ENCODE measurements around the gene GH2.
"Not testable (repeated sequence)": the region's sequence is repeated elsewhere in the genome, so short reads cannot be mapped to it uniquely, and the experiment has no call there.

The GH2 gene

DNA sequence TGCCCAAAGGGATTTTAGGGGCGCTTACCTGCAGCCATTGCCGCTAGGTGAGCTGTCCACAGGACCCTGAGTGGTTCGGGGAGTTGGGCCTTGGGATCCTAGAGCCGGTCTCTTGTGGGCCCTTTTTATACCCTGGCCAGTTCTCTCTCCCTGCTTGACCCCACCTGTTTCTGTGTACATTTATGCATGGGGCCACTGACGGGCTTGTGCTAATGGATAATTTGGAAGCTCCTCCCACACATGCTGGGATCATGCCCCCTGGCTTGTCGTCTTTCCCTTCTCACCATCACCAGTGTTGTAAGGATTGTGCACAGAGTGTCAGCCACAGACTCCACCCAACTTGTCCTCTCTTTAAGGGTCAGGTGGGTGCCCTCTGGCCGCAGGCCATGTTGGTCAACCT lies 8.2 kb downstream of the GH2 start, which contains the start of gene CSH2:
Gene CSH2, minus strand, starts transcription at position 101 of the 400 bp plus-strand sequence. Its CDS starts 63 bp downstream, at position 38.
- not testable (repeated sequence) for DNase-seq

DNA sequence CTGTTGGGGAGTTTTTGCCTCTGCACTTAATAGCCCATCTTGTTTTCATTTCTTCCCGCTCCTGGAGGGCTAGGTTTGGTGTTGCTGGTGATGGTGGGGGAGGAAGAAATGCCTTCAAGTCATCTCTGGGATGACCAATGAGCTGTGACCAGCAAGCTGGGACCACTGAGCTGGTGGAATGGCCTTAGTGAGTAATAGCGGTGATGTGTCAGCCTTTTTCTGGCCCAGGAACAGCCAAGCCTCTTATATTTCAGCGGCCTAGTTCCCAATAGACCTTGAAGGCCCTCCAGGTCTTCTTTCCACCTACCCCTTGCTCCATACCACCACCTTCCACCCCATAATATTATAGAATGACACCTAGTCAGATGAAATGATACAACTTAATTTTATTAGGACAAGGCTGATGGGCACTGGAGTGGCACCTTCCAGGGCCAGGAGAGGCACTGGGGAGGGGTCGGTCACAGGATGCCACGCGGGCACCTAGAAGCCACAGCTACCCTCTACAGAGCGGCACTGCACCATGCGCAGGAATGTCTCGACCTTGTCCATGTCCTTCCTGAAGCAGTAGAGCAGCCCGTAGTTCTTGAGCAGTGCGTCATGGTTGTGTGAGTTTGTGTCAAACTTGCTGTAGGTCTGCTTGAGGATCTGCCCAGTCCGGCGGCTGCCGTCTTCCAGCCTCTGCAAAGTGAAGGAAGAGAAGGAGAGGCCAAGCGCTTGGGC lies 9.9 kb downstream of the GH2 start:
- DNase-seq, result not testable (repeated sequence)

DNA sequence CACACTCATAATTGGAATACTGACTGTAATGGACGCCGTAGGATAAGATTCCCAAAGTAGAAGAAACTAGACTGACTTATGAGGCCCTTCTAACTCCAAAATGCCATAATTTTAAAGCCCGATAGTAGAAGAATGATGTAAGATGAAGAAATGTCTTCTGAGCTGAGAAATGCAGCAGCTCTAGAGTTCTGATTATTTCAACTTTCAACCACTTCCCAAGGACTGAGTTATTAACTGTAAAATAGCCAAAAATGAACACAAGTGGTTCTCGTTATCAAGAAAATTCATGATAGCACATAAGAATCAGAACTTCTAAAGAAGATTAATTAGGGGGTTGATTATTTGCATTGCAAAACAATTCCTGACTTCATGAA lies 11.5 kb downstream of the GH2 start:
- DNase-seq, result not testable (repeated sequence)

DNA sequence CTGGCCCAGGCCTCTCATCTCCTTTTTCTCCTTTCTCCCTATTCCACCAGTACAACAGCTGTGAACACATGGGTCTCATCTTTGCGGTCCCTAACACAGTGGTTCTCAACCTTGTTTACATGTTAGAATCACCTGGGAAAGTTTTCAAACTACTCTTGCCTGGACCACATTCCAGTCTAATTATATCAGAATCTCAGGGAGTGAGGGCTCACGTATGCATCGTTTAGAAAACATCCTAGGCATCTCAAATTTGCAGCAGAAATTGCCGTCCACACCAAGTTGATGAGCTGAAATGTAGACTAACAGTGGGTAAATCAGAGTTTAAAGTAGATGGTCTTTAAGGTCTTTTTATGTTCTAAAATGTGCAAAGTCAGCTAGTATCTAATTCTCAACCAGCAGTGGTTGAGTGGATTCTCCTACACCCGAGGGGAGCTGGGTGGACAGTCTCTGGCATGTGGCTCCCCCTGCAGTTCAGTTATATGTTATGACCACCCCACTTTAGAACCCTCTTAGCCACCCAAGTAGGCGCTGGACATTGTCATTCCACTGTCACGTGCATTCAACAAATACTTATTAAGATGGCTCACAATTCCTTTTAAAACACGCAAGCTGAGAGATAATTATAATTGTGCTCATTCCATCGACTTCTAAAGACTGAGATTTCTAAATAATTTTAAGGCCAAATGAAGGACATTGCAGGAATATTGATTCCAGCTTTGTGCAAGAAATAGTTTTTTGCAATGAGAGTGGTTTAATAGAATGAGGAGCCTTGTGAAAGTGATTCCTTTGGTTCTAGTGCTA lies 12.1 kb downstream of the GH2 start:
- not testable (repeated sequence) for DNase-seq

DNA sequence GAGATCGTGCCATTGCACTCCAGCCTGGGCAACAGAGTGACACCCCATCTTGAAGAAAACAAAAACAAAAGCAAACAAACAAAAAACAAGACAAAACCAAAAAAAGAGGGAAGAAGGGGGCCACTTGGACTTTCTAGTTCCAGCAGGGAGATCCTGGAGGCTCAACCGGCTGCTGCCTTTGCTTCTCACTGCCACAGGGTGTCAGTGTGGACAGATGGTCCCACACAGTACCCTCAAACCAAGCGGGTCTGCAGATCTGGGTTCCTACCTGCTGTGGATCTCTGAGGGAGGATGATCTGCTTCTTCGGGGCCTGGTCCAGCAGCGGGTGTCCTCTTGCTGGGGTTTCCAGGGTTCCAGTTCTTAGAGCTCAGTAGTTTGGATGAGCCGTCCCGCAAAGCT lies 15.1 kb downstream of the GH2 start:
- DNase-seq, result not testable (repeated sequence)

DNA sequence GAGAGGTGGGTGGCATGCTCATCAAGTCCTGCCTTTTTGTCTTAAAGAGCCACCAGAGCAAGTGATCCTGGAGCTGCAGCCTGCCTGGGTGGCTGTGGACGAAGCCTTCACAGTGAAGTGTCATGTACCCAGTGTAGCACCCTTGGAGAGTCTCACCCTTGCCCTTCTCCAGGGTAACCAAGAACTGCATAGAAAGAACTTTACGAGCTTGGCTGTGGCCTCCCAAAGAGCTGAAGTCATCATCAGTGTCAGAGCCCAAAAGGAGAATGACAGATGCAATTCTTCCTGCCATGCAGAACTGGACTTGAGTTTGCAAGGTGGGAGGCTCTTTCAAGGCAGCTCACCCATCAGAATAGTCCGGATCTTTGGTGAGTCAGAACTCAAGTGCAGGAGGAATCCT lies 22.5 kb downstream of the GH2 start:
- DNase-seq, result no peak

DNA sequence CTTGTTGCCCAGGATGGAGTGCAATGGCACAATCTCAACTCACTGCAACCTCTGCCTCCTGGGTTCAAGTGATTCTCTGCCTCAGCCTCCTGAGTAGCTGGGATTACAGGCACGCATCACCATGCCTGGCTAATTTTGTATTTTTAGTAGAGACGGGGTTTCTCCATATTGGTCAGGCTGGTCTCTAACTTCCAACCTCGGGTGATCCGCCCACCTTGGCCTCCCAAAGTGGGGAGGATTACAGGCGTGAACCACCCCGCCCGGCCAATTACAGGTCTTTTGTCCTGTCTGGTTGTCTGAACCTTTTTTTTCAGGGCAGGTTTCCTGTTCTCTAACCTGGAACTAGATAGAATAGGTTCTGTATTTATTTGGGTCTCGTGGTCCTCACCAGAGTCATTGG lies 25.3 kb downstream of the GH2 start:
- DNase-seq, result not testable (repeated sequence)

DNA sequence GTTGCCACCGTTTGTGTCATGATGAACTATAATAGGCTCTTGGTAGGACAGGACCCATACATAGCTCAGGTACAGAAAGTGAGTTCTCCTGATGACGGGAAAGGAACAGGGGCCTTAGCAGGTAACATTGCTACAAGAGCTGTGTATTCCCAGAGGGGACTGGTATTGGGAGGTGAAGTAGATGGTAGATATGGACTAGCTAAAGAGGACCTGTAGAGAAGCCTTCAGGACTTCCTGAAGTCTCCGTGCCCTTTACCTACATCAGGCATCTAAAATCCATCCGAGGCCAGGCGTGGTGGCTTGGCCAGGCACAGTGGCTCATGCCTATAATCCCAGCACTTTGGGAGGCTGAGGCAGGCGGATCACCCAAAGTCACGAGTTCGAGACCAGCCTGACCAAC lies 26.6 kb downstream of the GH2 start:
- DNase-seq, result no peak

DNA sequence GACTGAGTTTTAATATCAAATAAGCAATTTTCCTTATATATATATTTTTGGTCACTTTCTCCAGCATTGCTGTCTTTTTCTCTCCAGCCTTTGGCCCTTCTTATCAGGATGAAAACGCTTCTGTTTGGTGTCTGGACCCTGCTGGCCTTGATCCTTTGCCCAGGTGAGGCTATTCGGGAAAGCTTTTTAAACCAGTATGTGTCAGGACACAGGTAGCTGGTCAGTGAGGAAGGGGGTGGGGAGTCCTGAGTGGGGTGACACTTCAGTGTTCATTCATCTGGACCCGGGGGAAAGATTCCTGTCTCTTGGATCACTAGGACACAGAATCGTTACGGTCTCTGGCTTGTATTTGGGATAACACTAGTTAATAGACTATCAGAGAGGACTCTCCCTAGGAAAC lies 27.0 kb downstream of the GH2 start:
- no peak for DNase-seq

DNA sequence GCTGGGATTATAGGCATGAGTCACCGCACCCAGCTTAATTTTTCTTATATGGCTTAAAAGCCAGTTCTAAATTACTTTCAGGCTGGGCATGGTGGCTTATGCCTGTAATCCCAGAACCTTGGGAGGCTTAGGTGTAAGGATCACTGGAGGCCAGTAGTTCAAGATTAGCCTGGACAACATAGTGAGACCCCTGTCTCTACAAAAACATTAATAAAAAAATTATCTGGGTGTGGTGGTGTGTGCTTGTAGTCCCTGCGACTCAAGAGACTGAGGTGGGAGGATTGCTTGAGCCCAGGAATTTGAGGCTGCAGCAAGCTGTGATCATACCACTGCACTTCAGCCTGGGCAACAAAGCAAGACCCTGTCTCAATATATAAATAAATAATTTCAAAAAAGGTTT lies 28.5 kb downstream of the GH2 start:
- DNase-seq, result no peak

DNA sequence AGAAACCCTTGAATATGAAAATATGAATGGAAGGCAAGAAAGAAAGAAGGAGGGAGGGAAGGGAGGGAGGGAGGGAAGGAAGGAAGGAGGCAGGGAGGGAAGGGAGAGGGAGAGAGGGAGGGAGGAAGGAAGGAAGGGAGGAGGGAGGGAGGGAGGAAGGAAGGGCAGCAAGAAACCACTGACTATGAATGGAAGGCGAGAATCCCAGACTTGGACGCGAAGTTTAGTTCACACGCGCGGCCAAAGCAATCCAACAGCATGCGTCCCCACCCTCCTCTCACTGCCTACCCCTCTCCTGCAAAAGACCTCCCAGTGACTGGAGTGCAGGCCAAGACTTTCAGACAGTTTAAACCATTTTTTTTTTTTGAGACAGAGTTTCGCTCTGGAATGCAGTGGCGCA lies 31.3 kb downstream of the GH2 start:
- DNase-seq, result no peak

DNA sequence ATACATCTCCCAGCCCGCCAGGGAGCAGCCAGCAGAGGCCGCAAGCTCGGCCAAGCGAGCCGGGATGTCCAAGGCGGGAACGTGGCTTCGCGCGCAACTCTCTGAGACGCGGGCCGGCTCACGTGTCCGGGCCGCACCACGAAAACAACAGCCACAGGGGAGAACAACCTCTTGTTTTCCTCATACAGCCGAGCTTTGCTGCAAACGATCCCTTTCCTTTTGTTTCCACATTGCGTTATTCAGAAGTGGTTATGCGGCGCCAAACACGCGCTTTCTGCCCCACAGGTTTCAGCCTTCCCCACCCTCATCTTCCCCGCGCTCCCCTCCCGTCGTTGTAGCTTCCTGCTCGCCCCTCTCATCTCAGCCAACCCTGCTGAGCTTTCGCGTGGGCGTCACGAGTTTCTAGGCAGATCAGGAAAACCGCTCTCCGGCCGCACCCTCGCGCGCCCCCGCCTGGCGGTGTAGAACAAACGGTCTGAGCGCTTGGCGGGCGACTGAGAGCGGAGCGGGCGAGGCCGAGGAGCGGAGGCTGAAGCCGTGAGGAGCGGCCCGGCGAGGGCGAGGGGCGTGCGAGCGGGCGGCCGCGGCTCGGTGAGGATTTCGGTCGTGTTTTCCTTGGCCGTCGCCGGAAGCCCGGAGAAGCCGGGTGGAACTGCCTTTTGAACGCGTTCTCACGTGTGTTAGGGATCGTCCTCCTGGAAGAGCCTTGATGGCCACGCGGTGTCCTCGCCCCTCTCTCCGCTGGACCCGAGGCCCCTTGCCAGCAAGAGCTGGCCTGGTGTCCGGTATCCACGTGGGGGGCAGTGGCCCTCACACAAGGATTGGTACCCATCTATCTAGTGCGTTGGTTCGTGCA lies 32.7 kb downstream of the GH2 start:
- DNase-seq, result peak in 1 of 3 experiments; percentile 34

DNA sequence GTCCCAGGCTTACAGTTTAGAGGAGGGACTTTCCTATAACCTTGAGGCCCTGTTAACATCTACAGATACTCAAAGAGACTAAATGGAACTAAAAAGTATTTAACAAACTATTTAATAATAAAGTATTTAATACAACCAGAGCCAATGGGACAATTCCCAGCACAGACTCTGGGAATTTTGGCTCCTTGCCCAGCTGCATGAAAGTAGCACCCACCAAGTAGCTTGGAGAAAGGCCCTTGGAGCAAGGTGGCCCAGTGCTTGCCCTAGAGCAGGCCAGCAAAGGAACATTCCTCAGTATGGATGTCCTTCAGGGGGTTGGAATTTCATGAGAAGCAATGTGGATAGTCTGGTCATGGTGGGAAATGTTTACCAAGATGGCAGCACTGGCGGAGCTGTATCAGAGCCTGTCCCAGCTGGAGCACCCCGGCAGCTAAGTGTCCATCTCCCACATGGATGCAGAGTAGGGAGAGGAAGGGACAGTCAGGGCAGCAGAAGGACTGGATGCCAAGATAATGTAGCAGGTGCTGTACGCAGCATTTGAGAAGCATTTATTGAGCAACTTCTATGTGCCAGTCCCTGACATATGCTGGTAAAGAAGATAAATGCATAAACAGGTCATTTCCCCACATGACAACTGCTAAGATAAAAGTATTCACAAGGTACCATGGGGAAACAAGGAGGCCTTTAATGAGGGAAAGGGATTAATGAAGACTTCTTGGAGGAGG lies 34.1 kb downstream of the GH2 start:
- no peak for DNase-seq

DNA sequence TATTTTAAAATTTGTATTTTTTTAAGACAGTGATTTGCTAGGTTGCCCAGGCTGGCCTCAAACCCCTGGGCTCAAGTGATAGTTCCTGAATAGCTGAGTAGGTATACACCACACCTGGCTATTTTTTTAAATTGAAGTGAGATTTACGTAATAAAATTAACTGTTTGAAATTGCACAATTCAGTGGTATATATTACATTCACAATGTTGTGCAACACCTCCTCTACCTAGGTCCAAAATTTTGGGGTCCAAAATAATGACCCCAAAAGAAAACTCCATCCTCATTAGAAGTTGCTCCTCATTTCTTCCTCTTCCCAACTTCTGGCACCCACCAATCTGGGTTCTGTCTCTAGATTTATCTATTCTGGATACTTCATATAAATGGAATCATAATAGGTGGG lies 36.2 kb downstream of the GH2 start:
- no peak for DNase-seq

DNA sequence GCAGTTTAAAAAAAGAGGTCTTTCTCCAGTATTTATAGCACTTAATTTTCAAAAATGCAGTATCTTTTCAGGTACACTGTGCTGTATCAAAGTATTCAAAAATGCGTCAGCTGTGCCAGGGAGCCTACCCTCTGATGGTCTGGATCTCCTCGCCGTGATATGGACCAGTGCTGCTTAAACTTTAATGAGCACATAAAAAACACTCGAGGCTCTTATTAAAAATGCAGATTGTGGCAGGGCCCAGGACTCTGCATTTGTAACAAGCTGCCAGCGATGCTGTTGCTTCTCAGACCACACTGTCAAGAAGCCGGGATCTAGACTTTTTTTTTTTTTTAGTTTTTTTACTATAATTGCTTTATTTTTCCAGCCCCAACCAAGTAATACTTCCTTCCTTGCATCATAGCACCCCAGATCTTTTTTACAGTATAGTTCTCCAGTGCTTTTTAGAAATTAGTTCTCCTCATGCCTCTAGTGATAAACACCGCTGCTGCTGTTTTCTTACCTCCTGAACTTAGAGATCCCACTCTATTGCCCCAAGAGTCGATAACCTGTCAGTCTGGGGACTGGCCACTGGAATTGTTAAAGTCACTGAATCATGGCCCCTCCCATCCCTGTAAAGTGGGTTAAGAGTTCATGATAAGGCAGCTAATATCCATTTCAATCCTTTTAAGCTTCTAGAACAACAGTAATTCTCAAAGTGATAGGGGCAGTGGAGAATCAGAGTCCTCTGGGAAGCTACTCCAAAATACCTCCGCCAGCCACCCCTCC lies 37.6 kb downstream of the GH2 start:
- DNase-seq, result no peak

DNA sequence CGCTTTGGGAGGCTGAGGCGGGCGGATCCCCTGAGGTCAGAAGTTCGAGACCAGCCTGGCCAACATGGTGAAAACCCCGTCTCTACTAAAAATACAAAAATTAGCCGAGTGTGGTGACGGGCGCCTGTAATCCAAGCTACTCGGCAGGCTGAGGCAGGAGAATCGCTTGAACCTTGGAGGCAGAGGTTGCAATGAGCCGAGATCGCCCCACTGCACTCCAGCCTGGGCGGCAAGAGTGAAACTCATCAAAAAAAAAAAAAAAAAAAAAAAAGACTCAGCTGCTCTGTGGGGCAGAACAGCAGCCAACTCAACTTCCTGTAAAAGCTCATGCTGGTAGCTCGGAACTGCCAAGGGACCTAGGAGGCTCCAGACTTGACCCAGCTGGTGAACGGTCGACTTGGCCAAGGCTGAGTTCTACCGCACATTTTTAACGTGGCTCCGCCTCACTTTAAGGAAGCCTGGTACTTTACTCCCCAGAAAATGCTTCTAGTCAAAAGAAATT lies 38.3 kb downstream of the GH2 start:
- peak in 1 of 3 experiments; percentile 45 for DNase-seq

DNA sequence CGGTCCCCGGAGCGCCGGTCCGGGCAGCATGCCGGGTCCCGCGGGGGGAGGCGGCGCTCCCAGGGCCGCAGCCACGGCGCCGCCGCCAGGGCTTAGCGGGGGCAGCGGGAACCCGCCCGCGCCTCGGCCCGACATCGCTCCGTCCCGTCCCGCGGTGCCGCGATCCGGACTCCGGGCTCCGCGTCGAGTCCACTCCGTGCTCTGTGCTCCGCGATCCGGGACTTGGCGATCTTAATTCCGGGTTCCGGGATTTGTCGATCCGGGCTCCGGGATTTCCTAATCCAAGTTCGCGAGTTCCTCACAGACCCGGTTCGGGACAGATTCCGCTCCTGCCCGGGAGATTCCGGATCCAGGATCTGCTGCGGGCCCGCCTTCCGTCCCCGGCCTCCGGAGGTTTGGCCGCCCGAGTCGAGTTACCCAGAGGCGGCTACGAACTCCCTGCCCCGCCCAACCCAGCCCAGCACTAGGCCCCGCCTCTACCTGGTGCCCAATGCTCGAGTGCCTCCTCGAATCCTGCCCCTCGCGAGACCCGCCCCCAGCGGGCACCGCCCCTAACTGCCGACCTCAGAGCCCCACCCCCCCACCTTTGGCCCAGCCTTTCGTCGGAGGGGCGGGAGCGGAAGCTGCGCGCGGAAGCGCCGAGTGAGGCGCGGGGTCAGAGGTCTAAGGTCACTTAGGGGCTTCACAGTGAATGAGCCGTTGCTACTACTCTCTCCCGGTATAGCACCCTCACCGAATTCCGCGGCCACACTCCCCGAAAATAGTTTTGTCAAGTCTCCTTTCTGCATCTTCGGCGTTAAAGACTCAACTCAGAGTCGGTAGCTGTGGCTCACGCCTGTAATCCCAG lies 39.0 kb downstream of the GH2 start, which contains the start of gene SMARCD2:
Gene SMARCD2, minus strand, starts transcription at position 146 of the 847 bp plus-strand sequence. Its CDS starts 11 bp downstream, at position 135.
- peak; percentile 98 to 99 (median 98) for DNase-seq

DNA sequence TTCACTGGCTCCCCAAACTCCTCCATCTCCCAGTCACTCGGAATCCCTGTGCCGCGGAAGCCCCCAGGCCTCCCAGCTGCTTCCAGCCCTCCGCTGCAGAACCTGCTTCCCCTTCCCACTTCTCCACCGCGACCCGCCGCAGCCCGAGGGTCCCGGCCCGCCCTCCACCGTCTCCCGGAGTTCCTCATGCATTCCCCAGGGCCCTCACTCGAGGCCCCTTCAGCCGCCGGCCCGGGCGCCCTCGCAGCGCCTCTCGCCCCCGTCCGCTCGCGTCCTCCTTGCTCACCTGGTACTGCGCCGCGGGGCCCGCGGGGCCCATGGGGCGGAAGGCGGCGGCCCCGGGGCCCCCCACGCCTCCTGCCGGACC lies 39.6 kb downstream of the GH2 start:
- peak in 1 of 3 experiments; percentile 72 for DNase-seq

DNA sequence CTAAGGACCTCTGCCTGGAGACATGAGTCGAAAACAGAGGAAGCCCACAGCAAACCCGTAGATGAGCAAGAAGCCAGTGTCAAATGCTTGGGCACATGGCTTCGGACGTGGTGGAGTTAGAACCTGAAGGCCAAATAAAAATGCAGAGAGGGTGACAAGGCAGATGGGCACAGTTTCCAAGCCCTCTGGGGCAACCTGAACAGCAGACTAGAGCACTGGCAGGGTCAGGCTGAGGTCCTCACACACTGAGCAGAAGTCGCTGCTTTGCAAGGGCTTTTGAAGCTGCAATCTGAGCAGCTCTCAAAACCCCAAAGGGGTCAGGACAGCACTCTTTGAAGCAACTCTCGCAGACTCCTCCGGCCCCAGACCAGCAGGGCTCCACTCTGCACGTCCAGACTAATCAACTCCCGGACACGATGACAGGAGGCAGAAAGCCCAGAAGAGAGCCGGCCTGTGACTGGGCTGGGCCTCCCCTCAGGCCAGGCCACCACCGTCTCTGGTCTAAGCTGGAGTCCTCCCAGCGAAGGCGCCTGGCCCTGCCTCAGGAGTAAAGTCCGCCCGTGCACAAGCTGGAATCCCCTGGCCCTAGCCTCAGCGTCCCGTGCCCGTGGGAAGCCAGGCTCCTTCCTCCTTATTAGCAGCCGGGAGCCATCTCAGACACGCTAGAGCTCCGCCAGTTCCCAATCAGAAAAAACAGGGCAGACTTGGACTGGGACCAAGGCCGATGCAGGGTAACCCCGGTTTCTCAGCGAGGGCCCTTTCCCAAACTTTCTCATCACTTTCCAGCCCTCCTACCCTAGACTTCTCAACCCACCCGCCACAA lies 40.2 kb downstream of the GH2 start:
- DNase-seq, result peak; percentile 21 to 58 (median 55)
